Naive thymus-derived CD8-positive, alpha-beta T cell (primary cell): ENCODE data around the gene IARS1. TPM values are rescaled to one million over a fixed set of nuclear protein-coding genes. Genes with fewer than 3 reads are reported as not detected.

ENCODE experiments used
- ATAC-seq, 2 donors: fragments of 150-1000 bp; cut with Tn5 transposase in 1 of 2; sonication (Bioruptor Pico), chemical (Tn5 transposase) in 1 of 2; 1 replicate in 1 of 2; 2 replicates in 1 of 2; pipeline ENCODE4 v1.10.0; 2021; ENCODE audit warnings: mild to moderate bottlenecking in 2 of 2, moderate library complexity in 2 of 2
- POLR2A ChIA-PET: fragments of 350-600 bp; sonication (Branson Sonifier 250); formaldehyde crosslinking; loops from one replicate; lab custom pipeline; 2021; ENCODE audit warnings: antibody characterized with exemption; lab: Charles Lee
- DNase-seq, 10 donors: peaks; one replicate each; pipeline versions ENCODE4 v3.0.0 to v3.0.0-alpha.2; 2020 to 2022
- H3K27ac Mint-ChIP-seq, 10 donors: one replicate each; pipeline ENCODE4 v1.8.0; 2020 to 2022; ENCODE audit warnings: mild to moderate bottlenecking in 10 of 10, mixed read lengths in 10 of 10, moderate library complexity in 4 of 10, inconsistent platforms in 1 of 10
- H3K27me3 Mint-ChIP-seq, 5 donors: one replicate each; pipeline ENCODE4 v1.8.0; 2021 to 2022; ENCODE audit warnings: mixed read lengths in 5 of 5
- H3K36me3 Mint-ChIP-seq, 3 donors: one replicate each; pipeline ENCODE4 v1.8.0; 2020 to 2022; ENCODE audit warnings: mixed read lengths in 3 of 3, mild to moderate bottlenecking in 2 of 3, inconsistent platforms in 1 of 3
- H3K4me1 Mint-ChIP-seq, 4 donors: one replicate each; pipeline ENCODE4 v1.8.0; 2021 to 2022; ENCODE audit warnings: mixed read lengths in 4 of 4
- H3K4me3 Mint-ChIP-seq, 10 donors: one replicate each; pipeline ENCODE4 v1.8.0; 2020 to 2022; ENCODE audit warnings: mild to moderate bottlenecking in 10 of 10, mixed read lengths in 10 of 10, moderate library complexity in 6 of 10, inconsistent platforms in 1 of 10
- H3K9me3 Mint-ChIP-seq, 9 donors: one replicate each; pipeline ENCODE4 v1.8.0; 2020 to 2022; ENCODE audit warnings: mixed read lengths in 9 of 9, mild to moderate bottlenecking in 3 of 9, inconsistent platforms in 1 of 9, moderate library complexity in 1 of 9
- polyA plus RNA-seq, 3 donors: library from polyadenylated mRNA; unstranded; fragments of 300-500 nt; fragmentation: Illumina TruSeq; gene quantifications; one replicate each; pipeline ENCODE4 v1.2.3, GENCODE V29; 2021
- total RNA-seq, 8 experiments: library from RNA in 2 of 8; stranded (reverse) in 2 of 8; gene quantifications; one replicate each; pipeline ENCODE4 v1.2.3 and lab custom pipeline; 2021 to 2026

Gene IARS1
- total and polyA plus RNA-seq, 5 experiments from 2014 or later = 62.2 to 151 (median 75.2) TPM

- POLR2A ChIA-PET = interaction anchor here (0.9 to 1.1 kb wide), 4 partner anchors 9 to 376 kb away, joined by 3 to 4 read pairs (median 4); partner anchors contain the start of genes IPPK and SPTLC1
- H3K36me3 Mint-ChIP-seq = peaks cover 3 to 42% (median 14%) of the 10 kb centered on the region in 3 donors
- H3K9me3 Mint-ChIP-seq = no peaks in the 10 kb centered on the region
- DNase-seq (peak in 1 of 10 donors; percentile 5), ATAC-seq (no peak)
- H3K4me1 Mint-ChIP-seq = peaks cover 28 to 70% (median 49%) of the 10 kb centered on the region in 4 donors
- peak overlapping the region; percentile 94 to 99 (median 98) for H3K4me3 Mint-ChIP-seq
- H3K27ac Mint-ChIP-seq = peak overlapping the region; percentile 96 to 99 (median 99)
- peaks cover 0 to 1% (median 0%) of the 10 kb centered on the region in 5 donors for H3K27me3 Mint-ChIP-seq
Observed at GRCh38 chr9:92294297-92294676, 790 bp upstream of the IARS1 start.

DNA sequence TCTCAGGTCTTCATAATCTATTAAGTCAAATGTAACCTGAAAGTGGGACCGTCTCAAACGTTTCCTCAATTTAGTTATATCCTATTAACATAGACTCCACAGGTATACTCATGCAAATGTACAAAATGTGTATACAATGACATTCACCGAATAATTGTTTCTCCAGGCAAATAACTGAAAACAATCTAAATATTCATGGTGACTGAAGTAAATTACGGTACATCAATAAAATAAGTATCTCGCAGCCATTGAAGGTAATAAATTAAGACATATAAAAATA, 482 bp downstream of the IARS1 start:
- Mint-ChIP-seq H3K27me3 (peaks cover 0 to 1% (median 0%) of the 10 kb centered on the region in 5 donors), H3K4me1 (peaks cover 29 to 65% (median 53%) of the 10 kb centered on the region in 4 donors), H3K4me3 (peak overlapping the region; percentile 94 to 99 (median 98)), H3K36me3 (peaks cover 0 to 41% (median 20%) of the 10 kb centered on the region in 3 donors), H3K27ac (peak overlapping the region; percentile 83 to 99 (median 99)), H3K9me3 (no peaks in the 10 kb centered on the region)
- ATAC-seq = no peak
- POLR2A ChIA-PET = interaction anchor here (0.5 to 3.1 kb wide), 2 partner anchors 33 to 37 kb away, joined by 3 to 8 read pairs; partner anchors contain the start of genes CENPP and NOL8
- no peak for DNase-seq

GRCh38 chr9:92292338-92293074, 991 bp downstream of the IARS1 start:
- DNase-seq (no peak), ATAC-seq (no peak)
- POLR2A ChIA-PET = interaction anchor here (0.5 to 3.1 kb wide), 3 partner anchors 33 to 127 kb away, joined by 3 to 8 read pairs (median 3); partner anchors contain the start of genes CENPP and NOL8
- Mint-ChIP-seq H3K9me3 (no peaks in the 10 kb centered on the region), H3K36me3 (peaks cover 0 to 41% (median 17%) of the 10 kb centered on the region in 3 donors), H3K27ac (peak overlapping the region; percentile 83 to 99 (median 99)), H3K27me3 (peaks cover 0 to 1% (median 0%) of the 10 kb centered on the region in 5 donors), H3K4me3 (peak overlapping the region; percentile 94 to 99 (median 98)), H3K4me1 (peaks cover 31 to 61% (median 53%) of the 10 kb centered on the region in 4 donors)

- ATAC-seq = no peak
- H3K27ac Mint-ChIP-seq = peak overlapping the region in 7 of 10 donors; percentile 7 to 85 (median 44)
- peaks cover 31 to 56% (median 55%) of the 10 kb centered on the region in 4 donors for H3K4me1 Mint-ChIP-seq
- H3K4me3 Mint-ChIP-seq = peak overlapping the region in 6 of 10 donors; percentile 8 to 99 (median 28)
- H3K27me3 Mint-ChIP-seq = peaks cover 0 to 1% (median 0%) of the 10 kb centered on the region in 5 donors
- DNase-seq = no peak
- peaks cover 0 to 41% (median 10%) of the 10 kb centered on the region in 3 donors for H3K36me3 Mint-ChIP-seq
- POLR2A ChIA-PET = interaction anchor here (0.6 to 3.1 kb wide), 4 partner anchors 27 to 177 kb away, joined by 3 to 8 read pairs (median 3); partner anchors contain the start of genes CENPP and NOL8
- no peaks in the 10 kb centered on the region for H3K9me3 Mint-ChIP-seq
Observed at GRCh38 chr9:92291577-92291976, 1.9 kb downstream of the IARS1 start.

GRCh38 chr9:92290785-92291429, 2.6 kb downstream of the IARS1 start:
- no peaks in the 10 kb centered on the region for H3K9me3 Mint-ChIP-seq
- peaks cover 0 to 1% (median 0%) of the 10 kb centered on the region in 5 donors for H3K27me3 Mint-ChIP-seq
- POLR2A ChIA-PET = interaction anchor here (3.1 kb wide), 1 partner anchor 35 kb away, joined by 8 read pairs; the partner anchor contains the start of genes CENPP and NOL8
- no peak for ATAC-seq
- H3K36me3 Mint-ChIP-seq = peaks cover 0 to 46% (median 10%) of the 10 kb centered on the region in 3 donors
- peak overlapping the region in 9 of 10 donors; percentile 9 to 57 (median 44) for H3K4me3 Mint-ChIP-seq
- H3K4me1 Mint-ChIP-seq = peaks cover 31 to 55% (median 53%) of the 10 kb centered on the region in 4 donors
- H3K27ac Mint-ChIP-seq = peak overlapping the region in 7 of 10 donors; percentile 7 to 85 (median 70)
- DNase-seq = no peak

- peaks cover 0 to 1% (median 0%) of the 10 kb centered on the region in 5 donors for H3K27me3 Mint-ChIP-seq
- peak overlapping the region in 4 of 10 donors; percentile 3 to 26 (median 16) for H3K27ac Mint-ChIP-seq
- no peak for DNase-seq
- peaks cover 26 to 46% (median 43%) of the 10 kb centered on the region in 4 donors for H3K4me1 Mint-ChIP-seq
- no peak for ATAC-seq
- H3K36me3 Mint-ChIP-seq = peaks cover 0 to 56% (median 18%) of the 10 kb centered on the region in 3 donors
- POLR2A ChIA-PET = no interaction called here
- H3K9me3 Mint-ChIP-seq = no peaks in the 10 kb centered on the region
- H3K4me3 Mint-ChIP-seq = no peak overlapping the region
Observed at GRCh38 chr9:92289708-92290390, 3.6 kb downstream of the IARS1 start.

DNA sequence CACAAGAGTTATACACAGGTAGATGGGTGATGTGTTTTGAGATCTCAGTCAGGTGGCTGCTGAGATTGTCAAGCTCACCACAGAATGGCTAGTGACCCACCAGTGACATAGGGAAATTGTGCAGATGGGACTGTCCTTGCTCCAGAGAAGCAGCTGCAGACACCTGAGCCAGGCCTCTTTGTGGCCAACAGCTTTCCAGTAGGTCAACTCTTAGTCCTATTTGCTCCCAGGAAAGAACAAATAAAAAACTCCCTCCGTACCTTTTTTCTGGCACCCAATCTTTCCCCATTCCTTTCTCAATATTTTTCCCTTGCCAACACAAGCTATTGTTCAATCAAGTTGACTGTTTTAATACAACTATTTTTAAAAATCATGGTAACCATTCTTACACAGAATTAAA, 14.2 kb downstream of the IARS1 start:
- no peak for ATAC-seq
- POLR2A ChIA-PET = interaction anchor here (1.4 kb wide), 1 partner anchor 165 kb away, joined by 3 read pairs; the partner anchor contains the start of gene SPTLC1

GRCh38 chr9:92278110-92278509, 15.4 kb downstream of the IARS1 start:
- Mint-ChIP-seq H3K4me3 (peak overlapping the region in 1 of 10 donors; percentile 6), H3K4me1 (peaks cover 8 to 26% (median 22%) of the 10 kb centered on the region in 4 donors), H3K27me3 (no peaks in the 10 kb centered on the region), H3K27ac (peak overlapping the region in 2 of 10 donors; percentile 58 to 78), H3K36me3 (peaks cover 15 to 95% (median 29%) of the 10 kb centered on the region in 3 donors), H3K9me3 (no peaks in the 10 kb centered on the region)
- ATAC-seq = no peak
- DNase-seq = no peak
- POLR2A ChIA-PET = interaction anchor here (1.4 kb wide), 1 partner anchor 163 kb away, joined by 3 read pairs; the partner anchor contains the start of gene SPTLC1

More for the DNA sequence above, 14.2 kb downstream of the IARS1 start:
- H3K4me1 Mint-ChIP-seq = peaks cover 8 to 26% (median 22%) of the 10 kb centered on the region in 4 donors
- peak overlapping the region in 2 of 10 donors; percentile 17 to 62 for H3K27ac Mint-ChIP-seq
- H3K36me3 Mint-ChIP-seq = peaks cover 8 to 93% (median 27%) of the 10 kb centered on the region in 3 donors
- H3K9me3 Mint-ChIP-seq = no peaks in the 10 kb centered on the region
- H3K4me3 Mint-ChIP-seq = no peak overlapping the region
- no peak for DNase-seq
- no peaks in the 10 kb centered on the region for H3K27me3 Mint-ChIP-seq

DNA sequence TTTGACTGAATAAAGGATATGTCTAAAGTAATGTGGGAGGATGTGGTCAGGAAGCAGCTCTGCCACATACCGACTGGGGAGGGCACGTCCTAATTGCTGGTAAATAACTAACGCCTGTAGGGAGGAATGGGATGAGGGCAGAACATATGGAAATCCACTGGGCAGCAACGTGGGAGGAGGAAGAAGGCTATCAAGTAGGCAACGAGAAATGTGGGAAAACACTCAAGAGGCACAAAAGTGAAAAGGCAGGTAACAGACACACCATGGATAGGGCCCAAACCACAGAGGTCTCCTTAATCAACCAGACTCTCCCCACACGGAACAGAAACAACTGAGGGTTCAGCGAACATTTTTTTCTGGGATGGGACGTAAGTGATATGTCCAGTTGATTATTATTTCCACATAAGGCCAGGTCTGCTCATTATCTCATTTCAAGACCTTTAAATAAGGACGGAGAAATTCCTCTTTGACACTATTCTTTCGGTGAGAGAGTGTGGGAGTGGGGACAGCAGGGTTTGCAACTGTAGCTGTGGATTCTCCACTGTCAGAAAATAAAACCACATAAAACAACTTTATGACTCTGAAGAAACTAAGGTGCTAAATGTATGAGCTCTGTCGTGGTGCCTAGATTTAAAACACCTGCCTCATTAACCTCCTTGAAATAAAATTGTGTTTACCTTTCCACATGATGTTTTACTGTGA, 17.0 kb downstream of the IARS1 start:
- H3K36me3 Mint-ChIP-seq = peaks cover 15 to 97% (median 32%) of the 10 kb centered on the region in 3 donors
- ATAC-seq (peak in 1 of 2 donors; percentile 61), DNase-seq (peak in 1 of 10 donors; percentile 5)
- peak overlapping the region; percentile 40 to 95 (median 82) for H3K27ac Mint-ChIP-seq
- H3K9me3 Mint-ChIP-seq = no peaks in the 10 kb centered on the region
- H3K4me3 Mint-ChIP-seq = peak overlapping the region in 9 of 10 donors; percentile 17 to 83 (median 41)
- H3K4me1 Mint-ChIP-seq = peaks cover 8 to 26% (median 23%) of the 10 kb centered on the region in 4 donors
- H3K27me3 Mint-ChIP-seq = no peaks in the 10 kb centered on the region
- POLR2A ChIA-PET = interaction anchor here (0.6 to 0.7 kb wide), 2 partner anchors 14 to 1797 kb away, joined by 3 read pairs; no protein-coding TSS in a partner anchor

GRCh38 chr9:92275541-92275940, 18.0 kb downstream of the IARS1 start:
- peak overlapping the region in 7 of 10 donors; percentile 17 to 95 (median 85) for H3K27ac Mint-ChIP-seq
- peaks cover 8 to 26% (median 23%) of the 10 kb centered on the region in 4 donors for H3K4me1 Mint-ChIP-seq
- H3K27me3 Mint-ChIP-seq = no peaks in the 10 kb centered on the region
- DNase-seq = no peak
- no peaks in the 10 kb centered on the region for H3K9me3 Mint-ChIP-seq
- POLR2A ChIA-PET = no interaction called here
- H3K36me3 Mint-ChIP-seq = peaks cover 19 to 97% (median 35%) of the 10 kb centered on the region in 3 donors
- ATAC-seq = no peak
- peak overlapping the region in 1 of 10 donors; percentile 73 for H3K4me3 Mint-ChIP-seq

DNA sequence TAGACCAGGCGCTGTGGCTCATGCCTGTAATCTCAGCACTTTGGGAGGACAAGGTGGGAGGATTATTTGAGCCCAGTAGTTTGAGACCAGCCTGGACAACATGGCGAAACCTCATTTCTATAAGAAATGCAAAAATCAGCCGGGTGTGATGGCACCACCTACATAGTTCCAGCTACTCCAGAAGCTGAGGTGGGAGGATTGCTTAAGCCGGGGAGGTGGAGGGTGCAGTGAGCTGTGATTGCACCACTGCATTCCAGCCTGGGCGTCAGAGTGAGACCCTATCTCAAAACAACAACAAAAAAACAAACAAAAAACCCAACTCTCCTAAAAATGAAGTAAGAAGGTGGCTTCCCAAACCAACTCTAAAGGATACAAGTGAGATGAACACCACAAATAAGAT, 23.0 kb downstream of the IARS1 start:
- no peak overlapping the region for H3K27ac Mint-ChIP-seq

More for the DNA sequence above, 23.0 kb downstream of the IARS1 start:
- no peak for DNase-seq
- Mint-ChIP-seq H3K4me3 (no peak overlapping the region), H3K4me1 (peaks cover under 1 to 5% (median 2%) of the 10 kb centered on the region in 4 donors), H3K27me3 (no peaks in the 10 kb centered on the region), H3K36me3 (peaks cover 11 to 97% (median 39%) of the 10 kb centered on the region in 3 donors), H3K9me3 (no peaks in the 10 kb centered on the region)
- ATAC-seq = no peak
- POLR2A ChIA-PET = no interaction called here
